ENCODE data around the gene D2HGDH.

DNA sequence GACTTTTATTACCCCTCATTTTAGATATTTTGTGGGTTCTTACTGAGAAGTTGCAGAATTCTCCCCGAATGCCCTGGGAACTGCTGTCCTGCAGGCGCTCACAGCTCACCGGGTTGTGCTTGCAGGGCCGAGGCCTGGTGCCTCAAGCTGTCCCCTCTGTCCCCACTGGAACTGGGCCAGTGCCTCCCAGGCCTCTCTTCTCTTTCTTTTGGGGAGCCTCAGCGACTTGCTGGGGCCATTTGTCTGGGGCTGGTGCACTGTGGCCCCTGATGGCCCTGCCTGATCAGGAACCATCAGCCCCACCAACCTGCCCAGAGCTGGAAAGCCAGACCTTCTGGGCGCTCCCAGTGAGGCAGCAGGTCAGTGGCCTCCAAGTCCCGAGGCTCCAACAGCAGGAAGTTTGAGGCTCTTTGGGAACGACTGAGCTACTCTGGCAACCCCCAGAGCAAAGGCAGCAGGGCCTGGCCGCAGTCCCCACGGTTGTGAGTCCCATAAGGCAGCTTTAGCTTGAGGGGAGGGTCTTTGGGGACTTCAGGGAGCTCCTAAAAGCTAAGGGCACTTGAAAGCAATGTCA, 59.9 kb downstream of the D2HGDH start:
- no peak for TF ChIP-seq EZH2 (IDR thresholded peaks at IDR 0.05; ENCODE audit: insufficient read depth, poor library complexity, severe bottlenecking)
- no peak for TF ChIP-seq EZH2phosphoT487 (IDR thresholded peaks at IDR 0.05; ENCODE audit: insufficient read depth, low read depth)

Data from GM23248 (cell line).